ENCODE results near the gene PPP1R26. TPM values are rescaled to one million over a fixed set of nuclear protein-coding genes. Genes with fewer than 3 reads are reported as not detected.
A peak's percentile ranks its signal among the peaks of the same experiment; 100 is the strongest.

Gene PPP1R26
- total and polyA plus RNA-seq, 9 of the 15 experiments (the other 6 are each of a cell fraction or from before 2014, with no cell fraction given), result 0.77 to 26.8 (median 9.3) TPM

- peak in 1 of 2 experiments; percentile 65 for TF ChIP-seq AFF1 (IDR thresholded peaks at IDR 0.05; ENCODE audit: low read depth in 1 of 2, partially characterized antibody in 2 of 2)
Observed at GRCh38 chr9:135441105-135442071, 38.2 kb upstream of the PPP1R26 start (continued).

- in situ Hi-C loops (cut with MboI) (no loop called here), intact Hi-C loops (cut with micrococcal nuclease) (no loop called here)
- peak overlapping the region in 1 of 2 experiments; percentile 48; a peak in 2 of 4 replicates for H3K9ac ChIP-seq (ENCODE audit: insufficient read depth in 1 of 2, low read depth in 2 of 2, low read length in 2 of 2)
- POLR2A ChIA-PET, result interaction anchor here (0.9 to 1.7 kb wide), 3 partner anchors 12 to 41 kb away, joined by 3 to 5 read pairs (median 5); no protein-coding TSS in a partner anchor
- H3K79me2 ChIP-seq (ENCODE audit: control insufficient read depth, insufficient read depth, low read length), result no peaks in the 10 kb centered on the region
- no peak overlapping the region for H3K4me3 ChIP-seq
- no TSS peak for BruUV-seq (replicated peaks)
- CTCF ChIA-PET (ENCODE audit: low intra/inter-chr PET ratio), result no interaction called here
- H3K9me1 ChIP-seq (ENCODE audit: control insufficient read depth, insufficient read depth, low read length), result no peaks in the 10 kb centered on the region
- ATAC-seq (no peak), DNase-seq (ENCODE audit: extremely low read depth in 1 of 4, low spot score in 3 of 4) (peak in 1 of 4 experiments; percentile 28), FAIRE-seq (peak; percentile 26)
- H3K4me2 ChIP-seq (ENCODE audit: insufficient read depth, low read length), result peak overlapping the region; percentile 74
- peak overlapping the region; percentile 83 for H3K27ac ChIP-seq (ENCODE audit: extremely low read depth, low read depth, low read length)
- no peaks in the 10 kb centered on the region for H3K36me3 ChIP-seq (ENCODE audit: control insufficient read depth, insufficient read depth, low read length)
- no peaks in the 10 kb centered on the region for H4K20me1 ChIP-seq (replicated peaks; ENCODE audit: control insufficient read depth, insufficient read depth, low read length)
- H3K27me3 ChIP-seq (ENCODE audit: control insufficient read depth in 2 of 2, insufficient read depth in 2 of 2, low read length in 2 of 2), result no peaks in the 10 kb centered on the region
- H2AFZ ChIP-seq (ENCODE audit: low read depth, low read length), result peak overlapping the region; percentile 91
- peaks cover 18 to 35% of the 10 kb centered on the region in 2 experiments for H3K4me1 ChIP-seq (replicated peaks in 1 of 2; ENCODE audit: control insufficient read depth in 2 of 2, insufficient read depth in 2 of 2, low read length in 2 of 2)
- WGBS (ENCODE audit: insufficient coverage, low coverage, missing lambda C conversion rate), result 13% methylated on average over 10 of the region's 10 CpGs
- H3K9me3 ChIP-seq (replicated peaks; ENCODE audit: control insufficient read depth, insufficient read depth, low read depth, low read length), result no peaks in the 10 kb centered on the region
- TF ChIP-seq ZNF695 (CRISPR knock-in tag; IDR thresholded peaks at IDR 0.05), result no peak
- TF ChIP-seq ZNF175 (CRISPR knock-in tag; IDR thresholded peaks at IDR 0.05; ENCODE audit: low read depth), result 0 out of 2 replicates have a peak, but pooled peaks have one; percentile 14
- no peak for TF ChIP-seq ATF3 (IDR thresholded peaks at IDR 0.05)
- no peak for TF ChIP-seq ATF3 (CRISPR knock-in tag; conservative IDR thresholded peaks at IDR 0.05)
- no peak for TF ChIP-seq ZBTB7A (IDR thresholded peaks at IDR 0.05; ENCODE audit: borderline replicate concordance, control insufficient read depth, low read depth, low read length)
- 0 out of 2 replicates have a peak, but pooled peaks have one; percentile 12 for TF ChIP-seq ZFX (CRISPR knock-in tag; IDR thresholded peaks at IDR 0.05)
- peak in 1 of 3 experiments; percentile 23; a peak in 1 of 6 replicates for TF ChIP-seq ZBTB11 (CRISPR knock-in tag; IDR thresholded peaks at IDR 0.05)
Observed at GRCh38 chr9:135442075-135442474, 37.5 kb upstream of the PPP1R26 start.

All from K562 (cell line).